Measurements from ENCODE around the gene TRAPPC5.
A peak's percentile ranks its signal among the peaks of the same experiment; 100 is the strongest.
"Not testable (repeated sequence)": the region's sequence is repeated elsewhere in the genome, so short reads cannot be mapped to it uniquely, and the experiment has no call there.

Gene TRAPPC5

GRCh38 chr19:7639863-7640348 lies 40.7 kb upstream of the TRAPPC5 start:
- H3K4me3 ChIP-seq (ENCODE audit: low read depth in 1 of 2, low read length in 1 of 2) = no peak overlapping the region
- H3K27ac ChIP-seq = peak overlapping the region; percentile 98
- peaks cover 54 to 68% of the 10 kb centered on the region in 2 experiments for H3K4me1 ChIP-seq (ENCODE audit: control insufficient read depth in 1 of 2, insufficient read depth in 1 of 2, low read depth in 1 of 2, low read length in 1 of 2)
- TF ChIP-seq, protein P1, sequence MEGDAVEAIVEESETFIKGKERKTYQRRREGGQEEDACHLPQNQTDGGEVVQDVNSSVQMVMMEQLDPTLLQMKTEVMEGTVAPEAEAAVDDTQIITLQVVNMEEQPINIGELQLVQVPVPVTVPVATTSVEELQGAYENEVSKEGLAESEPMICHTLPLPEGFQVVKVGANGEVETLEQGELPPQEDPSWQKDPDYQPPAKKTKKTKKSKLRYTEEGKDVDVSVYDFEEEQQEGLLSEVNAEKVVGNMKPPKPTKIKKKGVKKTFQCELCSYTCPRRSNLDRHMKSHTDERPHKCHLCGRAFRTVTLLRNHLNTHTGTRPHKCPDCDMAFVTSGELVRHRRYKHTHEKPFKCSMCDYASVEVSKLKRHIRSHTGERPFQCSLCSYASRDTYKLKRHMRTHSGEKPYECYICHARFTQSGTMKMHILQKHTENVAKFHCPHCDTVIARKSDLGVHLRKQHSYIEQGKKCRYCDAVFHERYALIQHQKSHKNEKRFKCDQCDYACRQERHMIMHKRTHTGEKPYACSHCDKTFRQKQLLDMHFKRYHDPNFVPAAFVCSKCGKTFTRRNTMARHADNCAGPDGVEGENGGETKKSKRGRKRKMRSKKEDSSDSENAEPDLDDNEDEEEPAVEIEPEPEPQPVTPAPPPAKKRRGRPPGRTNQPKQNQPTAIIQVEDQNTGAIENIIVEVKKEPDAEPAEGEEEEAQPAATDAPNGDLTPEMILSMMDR (IDR thresholded peaks at IDR 0.05) = no peak
- H3K9me3 ChIP-seq = no peaks in the 10 kb centered on the region
- peaks cover 59% of the 10 kb centered on the region for H3K36me3 ChIP-seq
- no peaks in the 10 kb centered on the region for H3K27me3 ChIP-seq

- no peak overlapping the region for H3K4me3 ChIP-seq (ENCODE audit: low read depth in 1 of 2, low read length in 1 of 2)
- H3K4me1 ChIP-seq (ENCODE audit: control insufficient read depth in 1 of 2, insufficient read depth in 1 of 2, low read depth in 1 of 2, low read length in 1 of 2) = peaks cover 63 to 73% of the 10 kb centered on the region in 2 experiments
- H3K27me3 ChIP-seq = no peaks in the 10 kb centered on the region
- TF ChIP-seq, protein P1 (IDR thresholded peaks at IDR 0.05) = no peak
- H3K36me3 ChIP-seq = peaks cover 68% of the 10 kb centered on the region
- H3K27ac ChIP-seq = no peak overlapping the region
- H3K9me3 ChIP-seq = no peaks in the 10 kb centered on the region
Measured at GRCh38 chr19:7640803-7641202, 39.8 kb upstream of the TRAPPC5 start.

DNA sequence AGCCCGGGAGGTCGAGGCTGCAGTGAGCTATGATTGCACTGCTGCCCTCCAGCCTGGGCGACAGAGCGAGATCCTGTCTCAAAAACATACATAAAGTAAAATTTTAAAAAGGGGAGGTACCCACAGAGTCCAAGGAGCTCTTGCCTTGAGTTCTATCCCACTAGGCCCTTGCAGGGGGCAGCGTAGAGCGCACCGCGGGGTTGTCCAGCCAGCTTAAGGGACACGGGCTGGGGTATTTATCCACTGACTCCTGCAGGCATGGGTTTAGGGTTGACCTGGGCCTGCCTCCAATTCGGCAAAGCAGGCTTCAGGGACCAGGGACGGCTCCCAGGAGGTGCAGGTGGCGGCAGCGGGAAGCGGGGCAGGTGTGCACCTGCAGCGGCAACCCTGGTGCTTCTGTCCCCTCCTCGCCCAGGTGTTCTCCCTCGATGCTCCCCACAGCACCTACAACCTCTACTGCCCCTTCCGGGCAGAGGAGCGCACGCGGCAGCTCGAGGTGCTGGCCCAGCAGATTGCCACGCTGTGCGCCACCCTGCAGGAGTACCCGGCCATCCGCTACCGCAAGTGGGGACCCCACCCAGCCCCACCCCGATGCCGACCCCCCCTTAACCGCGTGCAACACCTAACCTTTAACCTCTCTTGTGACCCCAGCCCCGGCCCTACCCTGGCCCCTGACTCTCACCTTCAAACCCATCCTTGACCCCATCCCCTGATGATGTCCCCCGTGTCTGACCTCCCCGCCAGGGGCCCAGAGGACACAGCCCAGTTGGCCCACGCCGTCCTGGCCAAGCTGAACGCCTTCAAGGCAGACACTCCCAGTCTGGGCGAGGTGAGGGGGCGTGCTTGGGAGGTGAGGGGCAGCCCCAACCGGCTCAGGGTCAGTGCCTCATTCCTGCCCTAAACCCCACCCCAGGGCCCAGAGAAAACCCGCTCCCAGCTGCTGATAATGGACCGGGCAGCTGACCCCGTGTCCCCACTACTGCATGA lies 39.0 kb upstream of the TRAPPC5 start:
- H3K27ac ChIP-seq = no peak overlapping the region
- H3K9me3 ChIP-seq = no peaks in the 10 kb centered on the region
- no peak overlapping the region for H3K4me3 ChIP-seq (ENCODE audit: low read depth in 1 of 2, low read length in 1 of 2)
- H3K4me1 ChIP-seq (ENCODE audit: control insufficient read depth in 1 of 2, insufficient read depth in 1 of 2, low read depth in 1 of 2, low read length in 1 of 2) = peaks cover 65 to 73% of the 10 kb centered on the region in 2 experiments
- no peaks in the 10 kb centered on the region for H3K27me3 ChIP-seq
- TF ChIP-seq, protein P1 (IDR thresholded peaks at IDR 0.05) = no peak
- peaks cover 76% of the 10 kb centered on the region for H3K36me3 ChIP-seq

DNA sequence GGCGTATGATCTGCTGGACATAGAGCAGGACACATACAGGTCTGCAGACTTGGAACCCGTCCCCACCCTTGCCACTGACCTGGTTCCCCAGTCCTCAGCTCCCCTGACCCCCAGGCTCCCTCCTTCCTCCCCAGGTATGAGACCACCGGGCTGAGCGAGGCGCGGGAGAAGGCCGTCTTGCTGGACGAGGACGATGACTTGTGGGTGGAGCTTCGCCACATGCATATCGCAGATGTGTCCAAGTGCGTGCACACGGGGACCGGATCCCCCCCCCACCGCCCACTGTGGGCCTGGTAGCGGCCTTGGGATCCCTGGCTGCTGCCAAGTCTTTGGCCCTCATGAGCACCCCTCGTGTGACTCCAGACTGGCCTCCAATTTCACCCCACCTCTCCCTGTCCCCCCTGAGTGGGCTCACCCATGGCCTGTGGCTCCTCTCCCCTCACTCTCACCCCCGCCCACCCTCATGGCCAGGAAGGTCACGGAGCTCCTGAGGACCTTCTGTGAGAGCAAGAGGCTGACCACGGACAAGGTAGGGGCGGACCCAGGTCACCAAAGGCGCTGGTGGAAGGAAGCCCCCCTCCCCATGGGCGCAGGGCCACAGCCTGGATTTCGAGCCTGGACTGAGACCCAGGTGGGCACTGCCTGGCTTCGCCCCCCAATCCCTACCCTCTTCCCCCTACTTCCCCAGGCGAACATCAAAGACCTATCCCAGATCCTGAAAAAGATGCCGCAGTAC lies 38.2 kb upstream of the TRAPPC5 start:
- Histone ChIP-seq H3K27me3 (no peaks in the 10 kb centered on the region), H3K27ac (peak overlapping the region; percentile 78), H3K36me3 (peaks cover 85% of the 10 kb centered on the region), H3K4me1 (ENCODE audit: control insufficient read depth in 1 of 2, insufficient read depth in 1 of 2, low read depth in 1 of 2, low read length in 1 of 2) (peaks cover 66 to 69% of the 10 kb centered on the region in 2 experiments), H3K4me3 (ENCODE audit: low read depth in 1 of 2, low read length in 1 of 2) (no peak overlapping the region), H3K9me3 (no peaks in the 10 kb centered on the region)
- TF ChIP-seq, protein P1 (IDR thresholded peaks at IDR 0.05) = no peak

- no peaks in the 10 kb centered on the region for H3K27me3 ChIP-seq
- TF ChIP-seq, protein P1 (IDR thresholded peaks at IDR 0.05) = no peak
- H3K4me1 ChIP-seq (ENCODE audit: control insufficient read depth in 1 of 2, insufficient read depth in 1 of 2, low read depth in 1 of 2, low read length in 1 of 2) = peaks cover 62 to 64% of the 10 kb centered on the region in 2 experiments
- peak overlapping the region; percentile 78 for H3K27ac ChIP-seq
- no peaks in the 10 kb centered on the region for H3K9me3 ChIP-seq
- H3K4me3 ChIP-seq (ENCODE audit: low read depth in 1 of 2, low read length in 1 of 2) = no peak overlapping the region
- peaks cover 90% of the 10 kb centered on the region for H3K36me3 ChIP-seq
Measured at GRCh38 chr19:7643031-7643415, 37.6 kb upstream of the TRAPPC5 start.

DNA sequence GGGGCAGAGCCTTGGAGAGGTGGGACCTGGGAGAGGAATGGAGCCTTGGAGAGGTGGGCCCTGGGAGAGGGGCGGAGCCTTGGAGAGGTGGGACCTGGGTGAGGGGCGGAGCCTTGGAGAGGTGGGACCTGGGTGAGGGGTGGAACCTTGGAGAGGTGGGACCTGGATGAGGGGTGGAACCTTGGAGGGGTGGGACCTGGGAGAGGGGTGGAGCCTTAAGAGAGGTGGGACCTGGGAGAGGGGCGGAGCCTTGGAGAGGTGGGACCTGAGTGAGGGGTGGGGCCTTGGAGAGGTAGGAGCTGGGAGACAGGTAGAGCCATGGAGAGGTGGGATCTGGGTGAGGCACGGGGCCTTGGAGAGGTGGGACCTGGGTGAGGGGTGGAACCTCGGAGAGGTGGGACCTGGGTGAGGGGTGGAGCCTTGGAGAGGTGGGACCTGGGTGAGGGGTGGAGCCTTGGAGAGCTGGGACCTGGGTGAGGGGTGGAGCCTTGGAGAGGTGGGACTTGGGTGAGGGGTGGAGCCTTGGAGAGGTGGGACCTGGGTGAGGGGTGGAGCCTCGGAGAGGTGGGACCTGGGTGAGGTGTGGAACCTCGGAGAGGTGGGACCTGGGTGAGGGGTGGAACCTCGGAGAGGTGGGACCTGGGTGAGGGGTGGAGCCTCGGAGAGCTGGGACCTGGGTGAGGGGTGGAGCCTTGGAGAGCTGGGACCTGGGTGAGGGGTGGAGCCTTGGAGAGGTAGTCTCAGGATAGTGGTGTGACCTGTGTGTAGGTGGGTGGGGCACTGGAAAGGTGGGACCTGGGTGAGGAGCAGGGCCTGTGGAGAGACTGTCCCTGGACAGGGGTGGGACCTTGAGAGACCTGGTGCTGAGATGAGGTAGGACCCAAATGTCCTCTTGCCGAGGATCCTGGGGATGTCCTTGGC lies 36.7 kb upstream of the TRAPPC5 start:
- not testable (repeated sequence) for H3K9me3 ChIP-seq; H3K4me3 ChIP-seq (ENCODE audit: low read depth in 1 of 2, low read length in 1 of 2); H3K27me3 ChIP-seq
- H3K36me3 ChIP-seq = peaks cover 93% of the 10 kb centered on the region
- H3K27ac ChIP-seq = peak overlapping the region; percentile 78
- H3K4me1 ChIP-seq (ENCODE audit: control insufficient read depth in 1 of 2, insufficient read depth in 1 of 2, low read depth in 1 of 2, low read length in 1 of 2) = peaks cover 54 to 55% of the 10 kb centered on the region in 2 experiments
